Activated naive CD4-positive, alpha-beta T cell treated with Interleukin-2 at 50 U/mL for 16 hours (primary cell): ENCODE results near the gene PREX1.

Experiments used
- DNase-seq: peaks from one replicate; pipeline ENCODE4 v3.0.0-alpha.2; 2020

PREX1 gene

DNA sequence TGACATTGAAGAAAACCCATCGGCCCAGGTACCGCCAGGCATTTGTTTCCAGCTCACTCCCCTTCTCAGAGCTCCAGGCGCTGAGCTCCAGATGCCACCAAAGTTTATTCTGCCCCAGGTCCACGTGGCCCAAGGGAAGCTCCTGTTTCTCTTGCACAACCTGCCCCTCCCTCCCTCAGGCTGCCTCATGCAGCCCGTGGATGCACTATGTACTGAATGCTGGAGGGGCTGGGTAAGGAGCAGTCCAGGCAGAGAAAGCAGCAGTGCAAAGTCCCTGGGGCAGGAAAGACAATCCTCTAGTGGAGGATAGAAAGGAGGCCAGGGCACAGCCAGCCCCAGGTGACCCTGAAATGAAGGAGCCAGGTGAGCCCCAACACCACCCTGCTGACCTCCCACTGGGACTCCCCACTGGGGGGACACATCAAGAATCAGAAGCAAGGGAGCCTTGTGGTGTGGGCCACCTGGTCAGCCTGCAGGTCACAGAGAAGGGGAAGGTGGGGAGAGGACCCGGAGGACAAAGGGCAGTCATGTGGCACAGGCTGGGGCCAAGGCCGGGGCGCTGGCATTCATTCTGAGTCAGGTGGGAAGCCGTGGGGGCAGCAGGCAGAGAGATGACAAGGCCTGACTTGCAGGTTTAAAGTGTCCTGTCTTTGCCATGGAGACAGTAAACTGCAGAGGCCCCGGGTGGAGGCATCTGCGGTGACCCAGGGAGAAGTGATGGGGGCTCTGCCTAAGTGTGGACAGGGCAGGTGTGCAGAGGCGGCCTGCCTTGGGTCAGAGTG, 230.1 kb downstream of the PREX1 start:
- DNase-seq = no peak

DNA sequence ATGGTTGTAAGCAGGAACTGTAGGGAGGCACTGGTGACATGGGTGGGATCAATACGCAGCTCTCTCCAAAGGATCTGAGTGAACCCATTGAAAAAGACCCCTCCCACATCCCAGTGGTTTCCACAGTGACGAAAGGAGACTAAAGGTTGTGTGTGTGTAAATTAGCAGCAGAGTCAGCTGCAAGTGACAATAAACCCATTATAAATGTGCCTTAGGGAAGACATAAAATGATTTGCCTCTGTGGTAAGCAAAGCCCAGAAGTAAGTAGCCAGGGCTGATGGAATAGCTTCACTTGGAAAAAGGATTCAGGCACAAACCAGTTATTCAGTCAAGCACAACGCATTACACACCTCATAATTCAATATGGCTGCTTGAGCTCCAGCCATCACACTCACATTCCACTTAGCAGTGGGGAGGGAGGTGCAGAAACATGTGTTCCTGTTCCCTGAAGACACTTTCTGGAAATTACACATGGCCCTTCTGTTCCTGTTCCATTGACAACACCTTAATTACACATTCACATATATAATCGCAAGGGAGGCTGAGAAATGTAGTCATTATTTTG, 231.4 kb downstream of the PREX1 start:
- no peak for DNase-seq

DNA sequence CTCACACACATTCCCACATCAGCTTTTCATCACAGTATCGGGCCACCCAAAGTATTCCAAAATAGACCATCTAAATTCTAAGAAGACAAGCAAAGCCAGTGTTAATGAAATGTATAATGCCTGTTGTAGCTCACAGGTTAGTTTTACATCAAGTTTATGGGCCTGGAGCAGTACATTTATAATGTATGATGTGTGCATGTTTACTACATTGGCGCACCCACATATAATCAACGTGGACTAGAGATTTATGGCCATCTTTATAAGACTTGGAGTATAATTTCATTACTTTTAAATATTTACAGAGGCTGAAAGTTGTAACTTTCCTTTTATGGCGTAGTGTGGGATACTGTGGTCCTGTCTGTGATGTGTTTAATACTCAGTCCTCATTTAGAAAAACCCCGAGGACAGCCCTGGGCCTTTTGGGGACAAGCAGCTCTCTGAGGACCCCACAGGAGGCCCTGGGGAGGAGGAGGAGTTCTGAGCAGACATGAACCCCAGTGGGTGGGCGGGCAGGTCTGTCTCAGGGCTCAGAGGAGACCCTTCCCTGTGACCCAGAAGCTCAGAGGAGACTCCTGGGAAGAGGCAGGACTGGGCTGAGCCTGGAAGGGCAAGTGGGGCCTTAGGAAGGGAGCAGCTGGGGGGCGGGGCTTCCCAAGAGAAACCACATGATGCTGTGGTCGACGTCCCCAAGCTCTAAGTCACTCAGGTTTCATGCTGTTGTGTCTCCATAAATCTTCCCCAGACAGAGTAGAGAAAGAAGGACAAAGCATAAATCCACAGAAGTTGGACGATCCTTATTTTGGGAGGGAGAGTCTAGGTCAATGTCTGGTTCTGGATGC, 232.1 kb downstream of the PREX1 start:
- DNase-seq = no peak

DNA sequence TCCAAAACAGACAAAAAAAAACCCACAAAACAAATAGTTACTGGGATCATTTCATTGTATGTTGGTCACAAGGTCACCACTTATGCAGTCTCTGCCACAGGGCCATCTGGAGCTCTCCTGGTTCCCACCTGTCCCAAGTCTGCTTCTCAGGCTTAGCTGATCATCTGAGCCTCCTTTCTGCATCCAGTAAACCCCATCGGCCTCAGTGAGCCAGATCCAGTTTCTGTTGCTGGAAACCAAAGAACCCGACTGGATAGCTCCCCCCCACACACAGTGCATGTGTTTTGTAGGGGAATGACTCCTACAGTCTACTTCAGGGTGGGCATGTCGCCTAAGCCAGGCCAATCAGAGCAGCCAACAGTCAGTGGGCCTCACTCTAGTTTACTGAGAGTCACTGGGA, 233.3 kb downstream of the PREX1 start:
- no peak for DNase-seq

DNA sequence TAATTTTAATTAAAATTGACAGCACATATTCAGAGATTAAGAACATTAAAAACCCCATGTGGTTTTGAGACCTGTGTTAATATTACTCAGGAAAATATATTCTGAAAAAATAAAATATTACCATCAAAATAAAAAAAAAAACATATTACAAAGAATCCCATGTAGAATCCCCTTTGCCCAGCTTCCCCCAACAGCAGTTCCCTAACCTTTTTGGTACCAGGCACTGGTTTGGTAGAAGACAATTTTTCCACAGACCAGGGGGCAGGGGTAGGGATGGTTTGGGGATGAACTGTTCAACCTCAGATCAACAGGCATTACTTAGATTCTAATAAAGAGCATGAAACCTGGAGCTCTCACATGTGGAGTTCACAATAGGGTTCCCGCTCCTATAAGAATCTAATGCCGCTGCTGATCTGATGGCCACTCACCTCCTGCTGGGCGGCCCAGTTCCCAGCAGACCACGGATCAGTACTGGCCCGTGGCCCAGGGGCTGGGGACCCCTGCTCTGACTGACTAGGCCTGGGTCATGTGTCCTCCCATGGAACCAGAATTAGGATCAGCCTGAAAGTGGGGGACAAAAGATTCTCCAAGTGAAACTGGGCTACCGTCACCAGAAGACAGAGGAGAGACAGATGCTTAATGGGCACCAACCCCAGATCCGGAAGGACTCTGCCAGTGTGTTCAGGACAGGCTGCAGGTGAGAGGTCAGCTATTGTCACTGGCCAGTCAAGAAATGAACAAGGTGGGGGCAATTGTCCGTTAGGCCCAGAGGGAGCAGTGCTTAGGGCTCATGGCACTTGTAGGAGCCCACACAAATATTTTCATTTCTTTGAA, 235.5 kb downstream of the PREX1 start:
- no peak for DNase-seq

DNA sequence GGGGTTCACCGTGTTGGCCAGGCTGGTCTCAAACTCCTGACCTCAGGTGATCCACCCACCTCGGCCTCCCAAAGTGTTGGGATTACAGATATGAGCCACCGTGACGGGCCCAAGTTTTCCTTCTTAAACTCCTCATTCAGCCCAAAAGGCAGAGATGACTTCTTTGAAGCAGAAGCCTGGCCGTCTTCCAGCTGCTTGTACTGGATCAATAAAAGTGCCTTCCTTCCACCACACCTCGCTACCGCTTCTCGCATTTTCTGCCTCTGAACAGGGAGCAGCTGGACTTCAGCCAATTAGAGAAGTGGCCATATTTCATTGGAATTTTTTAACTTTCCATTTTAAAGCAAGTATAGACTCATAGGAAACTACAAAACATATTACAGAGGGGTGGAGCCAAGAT, 241.1 kb downstream of the PREX1 start:
- DNase-seq = no peak

DNA sequence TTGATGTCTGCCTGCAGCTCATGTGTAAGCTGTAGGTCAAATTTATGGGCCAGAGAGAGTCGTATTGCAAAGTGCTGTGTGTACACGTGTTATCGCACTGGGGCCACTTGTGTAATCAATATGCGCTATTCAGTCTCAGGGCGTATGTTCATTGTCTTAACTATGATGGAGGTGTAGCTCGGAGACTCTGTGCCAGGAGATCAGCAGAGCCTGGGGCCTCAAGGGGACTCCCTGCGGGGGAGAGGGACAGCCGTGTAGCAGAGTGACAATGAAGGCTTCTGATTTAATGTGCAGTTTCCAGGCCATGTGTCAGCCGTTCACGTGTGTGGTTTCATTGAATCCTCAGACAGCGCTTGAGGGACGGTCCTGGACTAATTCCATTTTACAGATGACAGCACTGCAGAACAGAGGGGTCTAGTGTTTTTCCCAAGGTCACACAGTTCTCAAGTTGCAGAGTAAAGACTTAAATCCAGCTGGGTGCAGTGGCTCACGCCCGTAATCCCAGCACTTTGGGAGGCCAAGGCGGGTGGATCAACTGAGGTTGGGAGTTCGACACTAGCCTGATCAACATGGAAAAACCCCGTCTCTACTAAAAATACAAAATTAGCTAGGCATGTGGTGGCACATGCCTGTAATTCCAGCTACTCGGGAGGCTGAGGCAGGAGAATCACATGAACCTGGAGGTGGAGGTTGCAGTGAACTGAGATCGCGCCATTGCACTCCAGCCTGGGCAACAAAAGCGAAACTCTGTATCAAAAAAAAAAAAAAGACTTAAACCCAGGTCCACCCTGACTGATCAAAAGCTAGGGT, 242.5 kb downstream of the PREX1 start:
- no peak for DNase-seq

DNA sequence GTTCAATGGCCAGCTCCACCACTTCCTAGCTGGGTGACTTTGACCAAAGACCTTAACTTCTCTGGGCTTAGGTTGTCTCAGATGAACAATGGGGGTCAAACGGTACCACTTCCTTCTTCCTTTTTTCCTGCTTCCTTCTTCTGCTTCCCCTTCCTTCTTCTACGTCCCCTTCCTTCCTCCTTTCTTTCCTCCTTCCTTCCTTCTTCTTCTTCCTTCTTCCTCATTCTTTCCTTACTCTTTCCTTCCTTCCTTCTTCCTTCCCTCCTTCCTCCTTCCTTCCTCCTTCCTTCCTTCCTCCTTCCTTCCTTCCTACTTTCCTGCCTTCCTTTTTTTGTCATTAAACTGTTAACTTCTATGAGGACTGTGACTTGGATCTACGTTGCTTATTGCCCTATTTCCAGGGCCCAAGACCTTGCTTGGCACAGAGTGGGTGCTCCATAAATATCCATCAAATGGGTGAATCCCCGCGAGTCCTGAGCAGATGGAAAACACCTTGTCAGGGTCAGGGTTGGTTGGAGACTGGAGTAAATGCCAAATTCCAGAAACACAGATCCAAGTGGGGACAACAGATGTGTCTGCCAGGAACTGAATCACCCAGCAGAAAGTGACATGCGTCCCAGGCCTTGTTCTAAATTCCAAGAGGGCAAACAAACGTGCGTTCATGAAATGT, 243.3 kb downstream of the PREX1 start:
- DNase-seq = no peak

DNA sequence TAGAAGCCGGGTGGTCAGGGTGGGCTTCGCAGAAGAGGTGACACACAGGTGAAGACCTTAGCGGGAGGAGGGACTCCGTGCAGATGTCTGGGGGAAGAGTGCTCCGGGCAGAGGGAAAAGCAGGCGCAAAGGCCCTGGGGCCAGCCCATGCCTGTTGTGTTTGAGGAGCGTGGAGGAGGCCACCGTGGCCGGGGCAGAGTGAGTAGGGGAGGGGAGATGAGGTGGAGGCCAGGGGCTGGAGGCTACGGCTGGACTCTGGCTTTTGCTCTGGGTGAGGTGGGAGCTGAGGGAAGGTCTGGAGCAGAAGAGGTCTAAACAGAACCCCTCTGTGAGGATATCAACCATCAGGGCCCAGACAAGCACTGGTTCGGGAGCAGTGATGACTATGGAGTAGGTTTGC, 244.0 kb downstream of the PREX1 start:
- no peak for DNase-seq

DNA sequence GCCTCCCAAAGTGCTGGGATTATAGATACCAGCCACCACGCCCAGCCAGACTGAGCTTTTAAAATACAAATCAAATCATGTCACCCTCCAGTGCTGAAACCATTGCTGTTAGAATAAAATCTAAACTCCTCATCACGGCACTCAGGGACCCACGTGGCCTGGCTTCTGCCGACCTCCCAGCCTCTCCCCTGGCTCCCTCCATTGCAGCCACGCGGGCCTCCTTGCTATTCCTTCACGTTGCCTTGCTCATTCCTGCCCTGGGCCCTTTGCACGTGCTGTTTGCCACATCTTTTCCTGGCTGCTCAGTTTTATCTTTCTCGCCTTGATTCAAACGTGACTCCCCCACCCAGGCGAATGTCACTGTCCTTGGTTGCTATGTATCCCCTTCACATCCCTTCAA, 244.6 kb downstream of the PREX1 start:
- no peak for DNase-seq

DNA sequence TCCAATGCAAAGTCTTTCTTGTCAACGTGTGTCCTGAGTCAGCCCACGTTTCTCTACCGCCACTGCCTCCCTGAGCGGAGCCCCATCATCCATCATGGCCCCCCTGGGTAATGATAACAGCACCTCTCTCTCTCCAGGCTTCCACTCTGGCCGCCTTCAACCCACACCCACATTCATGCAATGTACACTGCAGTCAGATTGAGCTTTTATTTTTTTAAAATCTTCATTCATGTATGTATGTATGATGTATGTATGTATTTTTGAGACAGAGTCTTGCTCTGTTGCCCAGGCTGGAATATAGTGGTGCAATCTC, 245.2 kb downstream of the PREX1 start:
- DNase-seq = no peak

DNA sequence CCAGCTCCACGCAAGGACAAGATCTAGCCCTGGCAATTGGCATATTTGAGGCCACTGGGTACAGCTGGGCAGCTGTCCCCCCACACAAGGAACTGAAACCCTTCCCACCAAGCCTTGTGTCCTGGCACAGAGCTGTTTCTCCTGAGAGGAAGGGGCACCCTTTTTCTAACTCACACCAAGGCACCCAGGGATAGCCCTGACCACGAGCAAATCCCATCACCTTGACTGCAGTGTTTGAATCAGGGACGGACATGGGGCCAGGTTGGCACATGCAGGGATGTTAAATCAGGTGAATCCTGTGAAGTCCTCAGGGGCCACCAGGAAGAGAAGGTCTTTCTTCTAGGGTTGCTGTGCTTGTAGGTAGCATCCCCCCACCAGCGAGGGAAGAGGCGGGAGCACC, 246.6 kb downstream of the PREX1 start:
- no peak for DNase-seq

DNA sequence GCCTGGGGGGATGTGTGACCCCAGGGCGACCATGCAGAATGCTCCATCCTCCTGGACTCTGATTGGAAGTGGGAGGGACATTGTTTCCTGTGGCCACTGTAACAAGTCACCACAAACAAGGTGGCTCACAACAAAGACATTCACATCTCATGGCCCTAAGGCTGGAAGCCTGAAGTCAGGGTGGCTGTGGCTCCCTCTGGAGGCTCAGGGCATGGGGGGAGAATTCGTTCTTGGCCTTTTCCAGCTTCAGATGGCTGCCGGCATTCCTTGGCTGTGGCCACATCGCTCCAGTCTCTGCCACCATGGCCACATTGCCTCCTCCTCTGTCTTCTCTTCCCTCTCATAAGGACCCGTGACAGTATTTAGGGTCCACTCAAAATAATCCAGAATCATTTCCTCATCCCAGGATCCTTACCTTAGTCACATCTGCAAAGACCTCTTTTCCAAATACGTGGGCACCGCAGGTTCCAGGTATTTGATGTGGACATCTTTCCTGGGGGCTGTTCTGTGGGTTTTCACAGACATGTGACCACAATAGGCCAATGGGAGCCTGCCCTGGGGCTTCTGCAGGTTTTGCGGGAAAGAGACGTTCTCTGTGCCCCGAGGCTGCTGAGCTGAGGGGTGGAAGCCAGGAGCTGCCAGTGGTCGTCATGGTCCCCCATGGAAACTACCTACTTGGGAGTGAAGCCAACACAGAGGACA, 249.3 kb downstream of the PREX1 start:
- no peak for DNase-seq

DNA sequence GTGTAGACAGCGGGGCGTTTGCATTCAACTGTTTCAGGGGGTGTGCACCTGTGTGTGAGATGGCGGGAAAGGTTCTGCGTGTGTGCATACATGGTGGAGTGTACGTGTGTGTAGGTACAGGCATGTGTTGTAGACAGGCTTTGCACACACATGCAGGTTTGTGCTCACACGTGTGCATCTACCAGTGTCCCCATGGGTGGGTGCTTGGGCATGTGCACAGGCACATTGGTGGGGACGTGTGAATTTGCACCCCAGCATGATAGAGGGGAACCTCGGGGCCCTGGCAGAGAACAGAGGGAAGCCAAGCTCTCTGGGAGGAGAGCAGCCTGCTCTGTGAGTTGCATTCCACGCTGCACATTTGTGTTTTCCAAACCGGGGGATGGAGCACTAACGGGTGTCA, 250.2 kb downstream of the PREX1 start:
- DNase-seq = no peak

DNA sequence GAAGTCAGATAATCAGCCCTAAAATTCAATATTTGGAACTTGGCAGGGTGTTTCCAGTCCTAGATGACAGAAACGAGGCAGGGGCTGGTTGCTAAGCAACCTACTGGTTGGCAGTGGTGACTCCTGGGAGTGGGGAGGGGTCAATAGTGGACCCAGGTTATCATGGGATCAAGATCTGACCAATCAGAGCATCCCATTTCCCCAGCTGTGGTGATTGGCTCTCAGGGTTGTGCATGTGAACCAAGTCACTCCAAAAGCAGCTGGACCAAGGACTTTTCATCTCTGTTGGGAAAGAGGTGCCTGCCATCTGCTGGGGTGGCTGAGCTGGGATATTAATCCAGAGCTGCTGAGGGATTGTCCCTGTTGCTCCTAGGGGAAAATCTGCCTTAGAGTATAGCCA, 253.4 kb downstream of the PREX1 start:
- no peak for DNase-seq
